ENCODE measurements around the gene ITPK1.

GRCh38 chr14:93039649-93040315, 75.9 kb downstream of the ITPK1 start:
- TF ChIP-seq CTCF (IDR thresholded peaks at IDR 0.05) (peak in 1 of 6 experiments; percentile 8), POLR2A (IDR thresholded peaks at IDR 0.05) (peak in 1 of 2 donors; percentile 56)

Data from thyroid gland (tissue), 4 donors.